HL-60/S4 treated with phorbol 12-myristate 13-acetate at 8.2 ng/mL for 4 days and 3 days (cell line): ENCODE measurements around the gene TRABD2B.
"Not testable (repeated sequence)": the region's sequence is repeated elsewhere in the genome, so short reads cannot be mapped to it uniquely, and the experiment has no call there.

ENCODE experiments used
- in situ Hi-C: fragments of 300-500 bp; cut with MboI; formaldehyde crosslinking; loops from 2 replicates; pipeline ENCODE4 v1.15.0; 2022; ENCODE audit warnings: low sequenced_read_pairs

The TRABD2B gene

GRCh38 chr1:47970882-47971281, 26.3 kb downstream of the TRABD2B start:
- in situ Hi-C loops, result no loop called here

- in situ Hi-C loops, result no loop called here
Observed at GRCh38 chr1:47969478-47969877, 27.7 kb downstream of the TRABD2B start.

GRCh38 chr1:47968556-47968888, 28.7 kb downstream of the TRABD2B start:
- in situ Hi-C loops, result no loop called here

GRCh38 chr1:47967864-47968555, 29.2 kb downstream of the TRABD2B start:
- in situ Hi-C loops, result no loop called here

GRCh38 chr1:47965816-47966215, 31.4 kb downstream of the TRABD2B start:
- in situ Hi-C loops, result no loop called here

- in situ Hi-C loops, result no loop called here
Observed at GRCh38 chr1:47964636-47965035, 32.5 kb downstream of the TRABD2B start.

GRCh38 chr1:47963568-47964358, 33.4 kb downstream of the TRABD2B start:
- in situ Hi-C loops, result no loop called here

GRCh38 chr1:47962750-47963492, 34.3 kb downstream of the TRABD2B start:
- in situ Hi-C loops, result no loop called here

GRCh38 chr1:47961835-47962234, 35.4 kb downstream of the TRABD2B start:
- in situ Hi-C loops, result not testable (repeated sequence)

- in situ Hi-C loops, result not testable (repeated sequence)
Observed at GRCh38 chr1:47956491-47956890, 40.7 kb downstream of the TRABD2B start.

- in situ Hi-C loops, result no loop called here
Observed at GRCh38 chr1:47953661-47954060, 43.5 kb downstream of the TRABD2B start.

GRCh38 chr1:47951545-47952235, 45.5 kb downstream of the TRABD2B start:
- in situ Hi-C loops, result no loop called here

GRCh38 chr1:47951026-47951425, 46.2 kb downstream of the TRABD2B start:
- in situ Hi-C loops, result no loop called here

- in situ Hi-C loops, result no loop called here
Observed at GRCh38 chr1:47950471-47950870, 46.7 kb downstream of the TRABD2B start.

GRCh38 chr1:47948126-47948525, 49.1 kb downstream of the TRABD2B start:
- in situ Hi-C loops, result no loop called here

- in situ Hi-C loops, result no loop called here
Observed at GRCh38 chr1:47947531-47947930, 49.7 kb downstream of the TRABD2B start.

GRCh38 chr1:47944561-47944960, 52.6 kb downstream of the TRABD2B start:
- in situ Hi-C loops, result no loop called here

- in situ Hi-C loops, result no loop called here
Observed at GRCh38 chr1:47942240-47942629, 55.0 kb downstream of the TRABD2B start.

- in situ Hi-C loops, result no loop called here
Observed at GRCh38 chr1:47941609-47942239, 55.5 kb downstream of the TRABD2B start.

GRCh38 chr1:47940779-47941178, 56.4 kb downstream of the TRABD2B start:
- in situ Hi-C loops, result no loop called here

- in situ Hi-C loops, result no loop called here
Observed at GRCh38 chr1:47940326-47940725, 56.9 kb downstream of the TRABD2B start.
